Subcutaneous adipose tissue (tissue), 4 donors: ENCODE measurements around the gene ESD. TPM values are rescaled to one million over a fixed set of nuclear protein-coding genes. Genes with fewer than 3 reads are reported as not detected.

Experiments used
- CTCF ChIP-seq: fragments of 450-650 bp; IDR thresholded peaks from one replicate; pipeline ENCODE4 v1.5.1; 2016; ENCODE audit warnings: low read depth, mild to moderate bottlenecking, control low read depth, antibody characterized with exemption, moderate library complexity
- total RNA-seq, 4 donors: library from RNA; depleted of rRNA; stranded (reverse); fragments of >200 nt; gene quantifications; one replicate each; pipeline ENCODE4 v1.1.0, GENCODE V29; 2016

Gene ESD
- total RNA-seq, 4 donors from 2014 or later: 105 to 187 (median 146) TPM

DNA sequence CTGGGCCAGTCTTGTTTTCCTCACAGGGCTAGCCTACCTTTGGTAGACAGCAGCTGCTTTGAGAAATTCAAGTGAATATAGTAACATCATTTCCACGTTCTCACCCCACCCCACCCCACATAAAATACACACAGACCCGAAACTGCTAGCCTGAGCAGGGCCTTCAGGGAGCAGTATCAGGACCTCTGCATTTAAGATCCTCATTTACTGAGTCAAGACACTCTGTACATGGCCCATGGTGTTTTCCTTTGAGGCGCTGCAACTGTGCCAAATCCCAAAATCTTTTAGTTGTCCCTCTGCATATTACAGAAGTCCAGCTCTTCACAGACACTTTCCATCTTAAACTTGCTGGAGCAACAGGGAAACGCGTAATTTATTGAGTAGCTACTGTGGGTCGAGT lies 43.0 kb downstream of the ESD start:
- no peak for TF ChIP-seq CTCF

GRCh38 chr13:46753137-46753536 lies 43.8 kb downstream of the ESD start:
- TF ChIP-seq CTCF: no peak

DNA sequence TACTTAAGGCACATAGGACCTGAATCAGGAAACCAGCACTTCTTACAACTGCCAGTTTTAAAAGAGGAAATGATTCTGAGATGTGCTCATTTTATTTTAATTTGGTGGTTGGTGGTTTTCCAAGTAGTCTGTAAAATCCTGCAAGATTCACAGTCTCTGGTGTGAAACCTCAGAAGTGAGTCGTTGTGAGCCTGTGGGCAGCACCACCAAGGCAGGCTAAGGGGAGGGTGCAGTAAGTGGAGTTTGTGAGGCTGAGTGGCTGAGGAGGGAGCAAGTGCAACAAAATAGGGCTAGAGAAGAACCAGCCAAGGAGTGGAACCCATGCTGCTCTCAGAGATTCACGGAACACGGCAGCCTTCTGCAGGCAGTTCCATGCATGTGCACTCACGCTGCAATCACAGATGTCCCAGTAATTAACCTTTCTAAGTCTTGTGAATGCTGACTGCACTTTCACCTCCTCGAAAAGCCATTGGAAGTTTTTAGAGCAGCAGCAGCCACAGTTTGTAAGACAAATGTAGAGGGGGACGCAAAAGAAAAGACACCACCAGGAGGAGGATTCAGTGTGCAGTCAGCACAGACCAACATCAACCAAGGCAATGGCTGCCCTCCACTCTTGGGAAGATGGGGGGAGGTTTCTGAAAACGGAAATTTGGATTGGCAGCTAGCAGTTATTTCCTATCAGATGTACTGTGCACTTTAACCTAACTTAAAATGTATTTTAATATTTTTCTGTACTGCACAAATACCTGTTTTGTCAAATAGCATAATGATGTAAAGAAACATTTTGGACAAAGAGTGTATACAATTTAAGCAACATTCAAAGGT lies 44.9 kb downstream of the ESD start:
- TF ChIP-seq CTCF: no peak

- no peak for TF ChIP-seq CTCF
These were observed 47.0 kb downstream of the ESD start for GRCh38 chr13:46749951-46750350.

GRCh38 chr13:46748300-46748699 lies 48.7 kb downstream of the ESD start:
- no peak for TF ChIP-seq CTCF

- TF ChIP-seq CTCF: no peak
These were observed 49.7 kb downstream of the ESD start for GRCh38 chr13:46747031-46747820.

GRCh38 chr13:46745706-46746105 lies 51.3 kb downstream of the ESD start:
- no peak for TF ChIP-seq CTCF
